ENCODE data around the gene ADAMTS2.

ADAMTS2 gene

GRCh38 chr5:179130101-179130681, 215.1 kb downstream of the ADAMTS2 start:
- H3K9me3 ChIP-seq (ENCODE audit: control insufficient read depth, insufficient read depth, low read length), result no peaks in the 10 kb centered on the region
- no peaks in the 10 kb centered on the region for H3K27me3 ChIP-seq (ENCODE audit: control insufficient read depth, insufficient read depth, low read length)

GRCh38 chr5:179129607-179130071, 215.6 kb downstream of the ADAMTS2 start:
- H3K27me3 ChIP-seq (ENCODE audit: control insufficient read depth, insufficient read depth, low read length), result no peaks in the 10 kb centered on the region
- no peak overlapping the region for H3K9ac ChIP-seq (ENCODE audit: low read depth, low read length)
- no peaks in the 10 kb centered on the region for H3K4me1 ChIP-seq (ENCODE audit: control insufficient read depth, insufficient read depth, low read length)
- H3K9me3 ChIP-seq (ENCODE audit: control insufficient read depth, insufficient read depth, low read length), result no peaks in the 10 kb centered on the region
- H3K4me3 ChIP-seq (ENCODE audit: low read depth, low read length), result no peak overlapping the region
- no peaks in the 10 kb centered on the region for H3K36me3 ChIP-seq (ENCODE audit: control insufficient read depth, insufficient read depth, low read length)

More at GRCh38 chr5:179130101-179130681, 215.1 kb downstream of the ADAMTS2 start:
- Histone ChIP-seq H3K36me3 (ENCODE audit: control insufficient read depth, insufficient read depth, low read length) (no peaks in the 10 kb centered on the region), H3K4me1 (ENCODE audit: control insufficient read depth, insufficient read depth, low read length) (no peaks in the 10 kb centered on the region), H3K4me3 (ENCODE audit: low read depth, low read length) (no peak overlapping the region), H3K9ac (ENCODE audit: low read depth, low read length) (no peak overlapping the region)

GRCh38 chr5:179128976-179129375, 216.3 kb downstream of the ADAMTS2 start:
- H3K9ac ChIP-seq (ENCODE audit: low read depth, low read length), result no peak overlapping the region
- no peaks in the 10 kb centered on the region for H3K9me3 ChIP-seq (ENCODE audit: control insufficient read depth, insufficient read depth, low read length)
- H3K4me3 ChIP-seq (ENCODE audit: low read depth, low read length), result no peak overlapping the region
- H3K27me3 ChIP-seq (ENCODE audit: control insufficient read depth, insufficient read depth, low read length), result no peaks in the 10 kb centered on the region
- no peaks in the 10 kb centered on the region for H3K4me1 ChIP-seq (ENCODE audit: control insufficient read depth, insufficient read depth, low read length)
- H3K36me3 ChIP-seq (ENCODE audit: control insufficient read depth, insufficient read depth, low read length), result no peaks in the 10 kb centered on the region

GRCh38 chr5:179128041-179128365, 217.3 kb downstream of the ADAMTS2 start:
- no peaks in the 10 kb centered on the region for H3K27me3 ChIP-seq (ENCODE audit: control insufficient read depth, insufficient read depth, low read length)
- H3K9me3 ChIP-seq (ENCODE audit: control insufficient read depth, insufficient read depth, low read length), result peaks cover 2% of the 10 kb centered on the region
- H3K4me3 ChIP-seq (ENCODE audit: low read depth, low read length), result no peak overlapping the region

GRCh38 chr5:179127136-179128040, 217.9 kb downstream of the ADAMTS2 start:
- Histone ChIP-seq H3K9me3 (ENCODE audit: control insufficient read depth, insufficient read depth, low read length) (peaks cover 2% of the 10 kb centered on the region), H3K4me1 (ENCODE audit: control insufficient read depth, insufficient read depth, low read length) (no peaks in the 10 kb centered on the region), H3K36me3 (ENCODE audit: control insufficient read depth, insufficient read depth, low read length) (no peaks in the 10 kb centered on the region), H3K9ac (ENCODE audit: low read depth, low read length) (no peak overlapping the region), H3K4me3 (ENCODE audit: low read depth, low read length) (no peak overlapping the region), H3K27me3 (ENCODE audit: control insufficient read depth, insufficient read depth, low read length) (no peaks in the 10 kb centered on the region)

More at GRCh38 chr5:179128041-179128365, 217.3 kb downstream of the ADAMTS2 start:
- Histone ChIP-seq H3K4me1 (ENCODE audit: control insufficient read depth, insufficient read depth, low read length) (no peaks in the 10 kb centered on the region), H3K9ac (ENCODE audit: low read depth, low read length) (no peak overlapping the region), H3K36me3 (ENCODE audit: control insufficient read depth, insufficient read depth, low read length) (no peaks in the 10 kb centered on the region)

- no peak overlapping the region for H3K4me3 ChIP-seq (ENCODE audit: low read depth, low read length)
- no peaks in the 10 kb centered on the region for H3K27me3 ChIP-seq (ENCODE audit: control insufficient read depth, insufficient read depth, low read length)
- no peaks in the 10 kb centered on the region for H3K36me3 ChIP-seq (ENCODE audit: control insufficient read depth, insufficient read depth, low read length)
- no peaks in the 10 kb centered on the region for H3K4me1 ChIP-seq (ENCODE audit: control insufficient read depth, insufficient read depth, low read length)
- H3K9me3 ChIP-seq (ENCODE audit: control insufficient read depth, insufficient read depth, low read length), result peaks cover 2% of the 10 kb centered on the region
- H3K9ac ChIP-seq (ENCODE audit: low read depth, low read length), result no peak overlapping the region
Measured at GRCh38 chr5:179126506-179126991, 218.7 kb downstream of the ADAMTS2 start.

GRCh38 chr5:179125789-179126505, 219.3 kb downstream of the ADAMTS2 start:
- Histone ChIP-seq H3K4me3 (ENCODE audit: low read depth, low read length) (no peak overlapping the region), H3K36me3 (ENCODE audit: control insufficient read depth, insufficient read depth, low read length) (no peaks in the 10 kb centered on the region), H3K27me3 (ENCODE audit: control insufficient read depth, insufficient read depth, low read length) (no peaks in the 10 kb centered on the region), H3K4me1 (ENCODE audit: control insufficient read depth, insufficient read depth, low read length) (no peaks in the 10 kb centered on the region), H3K9ac (ENCODE audit: low read depth, low read length) (no peak overlapping the region), H3K9me3 (ENCODE audit: control insufficient read depth, insufficient read depth, low read length) (peaks cover 2% of the 10 kb centered on the region)

- Histone ChIP-seq H3K27me3 (ENCODE audit: control insufficient read depth, insufficient read depth, low read length) (no peaks in the 10 kb centered on the region), H3K4me1 (ENCODE audit: control insufficient read depth, insufficient read depth, low read length) (no peaks in the 10 kb centered on the region), H3K9me3 (ENCODE audit: control insufficient read depth, insufficient read depth, low read length) (peaks cover 2% of the 10 kb centered on the region), H3K4me3 (ENCODE audit: low read depth, low read length) (no peak overlapping the region), H3K9ac (ENCODE audit: low read depth, low read length) (no peak overlapping the region), H3K36me3 (ENCODE audit: control insufficient read depth, insufficient read depth, low read length) (no peaks in the 10 kb centered on the region)
Measured at GRCh38 chr5:179124853-179125788, 220.1 kb downstream of the ADAMTS2 start.

GRCh38 chr5:179124273-179124852, 220.9 kb downstream of the ADAMTS2 start:
- H3K4me3 ChIP-seq (ENCODE audit: low read depth, low read length), result no peak overlapping the region
- no peak overlapping the region for H3K9ac ChIP-seq (ENCODE audit: low read depth, low read length)
- H3K9me3 ChIP-seq (ENCODE audit: control insufficient read depth, insufficient read depth, low read length), result peaks cover 2% of the 10 kb centered on the region
- no peaks in the 10 kb centered on the region for H3K36me3 ChIP-seq (ENCODE audit: control insufficient read depth, insufficient read depth, low read length)
- H3K27me3 ChIP-seq (ENCODE audit: control insufficient read depth, insufficient read depth, low read length), result no peaks in the 10 kb centered on the region
- no peaks in the 10 kb centered on the region for H3K4me1 ChIP-seq (ENCODE audit: control insufficient read depth, insufficient read depth, low read length)

GRCh38 chr5:179123491-179124272, 221.6 kb downstream of the ADAMTS2 start:
- Histone ChIP-seq H3K36me3 (ENCODE audit: control insufficient read depth, insufficient read depth, low read length) (no peaks in the 10 kb centered on the region), H3K9me3 (ENCODE audit: control insufficient read depth, insufficient read depth, low read length) (peaks cover 2% of the 10 kb centered on the region), H3K4me1 (ENCODE audit: control insufficient read depth, insufficient read depth, low read length) (no peaks in the 10 kb centered on the region), H3K9ac (ENCODE audit: low read depth, low read length) (no peak overlapping the region), H3K27me3 (ENCODE audit: control insufficient read depth, insufficient read depth, low read length) (no peaks in the 10 kb centered on the region), H3K4me3 (ENCODE audit: low read depth, low read length) (no peak overlapping the region)
